CD14-positive monocyte (primary cell): ENCODE data around the gene SLC25A13. TPM values are rescaled to one million over a fixed set of nuclear protein-coding genes. Genes with fewer than 3 reads are reported as not detected.
A peak's percentile ranks its signal among the peaks of the same experiment; 100 is the strongest.

Experiments
- DNase-seq, 3 donors: peaks; one replicate each; pipeline ENCODE4 v3.0.0-alpha.2; 2011 to 2022
- H2AFZ ChIP-seq: 2 replicates; pipeline ENCODE4 v1.6.0; 2012; ENCODE audit warnings: mild to moderate bottlenecking, low read depth, low read length, inconsistent platforms; ENCODE audit not compliant: insufficient read depth, poor library complexity, severe bottlenecking
- H3K27ac ChIP-seq, 2 donors: 1 replicate in 1 of 2; 2 replicates in 1 of 2; pipeline ENCODE4 v1.5.1; 2012 to 2013; ENCODE audit warnings: low read length in 2 of 2, control low read depth in 1 of 2, inconsistent platforms in 1 of 2, low read depth in 1 of 2, mild to moderate bottlenecking in 1 of 2
- H3K27me3 ChIP-seq, 2 donors: one replicate each; pipeline versions ENCODE4 v1.6.0 to v1.6.1; 2011 to 2013; ENCODE audit warnings: low read length in 2 of 2; ENCODE audit not compliant: control insufficient read depth in 2 of 2, insufficient read depth in 2 of 2
- H3K36me3 ChIP-seq, 2 donors: replicated peaks in 1 of 2; 1 replicate in 1 of 2; 2 replicates in 1 of 2; pipeline versions ENCODE4 v1.5.1 to v1.6.1; 2012 to 2013; ENCODE audit warnings: low read length in 2 of 2, control low read depth in 1 of 2, inconsistent platforms in 1 of 2, mild to moderate bottlenecking in 1 of 2; ENCODE audit not compliant: insufficient read depth in 2 of 2, control insufficient read depth in 1 of 2
- H3K4me1 ChIP-seq, 2 donors: 1 replicate in 1 of 2; 2 replicates in 1 of 2; pipeline versions ENCODE4 v1.5.1 to v1.6.1; 2012 to 2013; ENCODE audit warnings: low read length in 2 of 2, control low read depth in 1 of 2, inconsistent platforms in 1 of 2, mild to moderate bottlenecking in 1 of 2, moderate library complexity in 1 of 2; ENCODE audit not compliant: insufficient read depth in 2 of 2, control insufficient read depth in 1 of 2
- H3K4me2 ChIP-seq: replicated peaks from 2 replicates; pipeline ENCODE3; 2012; ENCODE audit warnings: low read length, moderate library complexity, mild to moderate bottlenecking; ENCODE audit not compliant: poor library complexity, severe bottlenecking; ENCODE audit errors: extremely low read depth
- H3K4me3 ChIP-seq, 3 experiments: fragments of 200-600 bp in 1 of 3; sonication (generic) in 1 of 3; replicated peaks in 1 of 3; 1 replicate in 2 of 3; 2 replicates in 1 of 3; pipeline ENCODE4 v1.5.1; 2011 to 2013; ENCODE audit warnings: low read length in 3 of 3, mild to moderate bottlenecking in 3 of 3, control low read depth in 2 of 3, low read depth in 2 of 3, inconsistent platforms in 1 of 3, moderate library complexity in 1 of 3
- H3K79me2 ChIP-seq: 2 replicates; pipeline ENCODE4 v1.6.0; 2012; ENCODE audit warnings: mild to moderate bottlenecking, control low read depth, inconsistent platforms, low read length, moderate library complexity; ENCODE audit not compliant: insufficient read depth
- H3K9ac ChIP-seq: 2 replicates; pipeline ENCODE4 v1.6.0; 2017; ENCODE audit warnings: low read length, mild to moderate bottlenecking; ENCODE audit not compliant: insufficient read depth, poor library complexity, severe bottlenecking
- H3K9me3 ChIP-seq, 2 donors: replicated peaks in 1 of 2; 1 replicate in 1 of 2; 2 replicates in 1 of 2; pipeline versions ENCODE4 v1.5.1 to v1.6.1; 2012 to 2013; ENCODE audit warnings: low read length in 2 of 2, control low read depth in 1 of 2; ENCODE audit not compliant: control insufficient read depth in 1 of 2, insufficient read depth in 1 of 2
- H4K20me1 ChIP-seq: 2 replicates; pipeline ENCODE4 v1.6.0; 2012; ENCODE audit warnings: mild to moderate bottlenecking, low read length, control low read depth, moderate library complexity; ENCODE audit not compliant: insufficient read depth
- H3K27ac Mint-ChIP-seq, 7 donors: one replicate each; pipeline ENCODE4 v1.8.0; 2020; ENCODE audit warnings: mild to moderate bottlenecking in 7 of 7, mixed read lengths in 7 of 7, moderate library complexity in 6 of 7, inconsistent platforms in 2 of 7
- H3K27me3 Mint-ChIP-seq, 3 donors: one replicate each; pipeline ENCODE4 v1.8.0; 2021 to 2022; ENCODE audit warnings: low read depth in 3 of 3, mild to moderate bottlenecking in 3 of 3, mixed read lengths in 3 of 3, moderate library complexity in 3 of 3, inconsistent platforms in 1 of 3
- H3K36me3 Mint-ChIP-seq, 2 donors: one replicate each; pipeline ENCODE4 v1.8.0; 2020; ENCODE audit warnings: mixed read lengths in 2 of 2, inconsistent platforms in 1 of 2, mild to moderate bottlenecking in 1 of 2
- H3K4me1 Mint-ChIP-seq: one replicate; pipeline ENCODE4 v1.8.0; 2020; ENCODE audit warnings: mild to moderate bottlenecking, mixed read lengths
- H3K4me3 Mint-ChIP-seq, 2 donors: one replicate each; pipeline ENCODE4 v1.8.0; 2020; ENCODE audit warnings: mild to moderate bottlenecking in 2 of 2, mixed read lengths in 2 of 2, moderate library complexity in 1 of 2
- H3K9me3 Mint-ChIP-seq, 7 donors: one replicate each; pipeline ENCODE4 v1.8.0; 2020 to 2022; ENCODE audit warnings: mixed read lengths in 7 of 7, mild to moderate bottlenecking in 6 of 7, moderate library complexity in 6 of 7, inconsistent platforms in 2 of 7
- CTCF ChIP-seq: fragments of 200-600 bp; IDR thresholded peaks from one replicate; pipeline ENCODE4 v1.8.0; 2022; ENCODE audit warnings: antibody characterized with exemption, mild to moderate bottlenecking
- WGBS: methylation state at CpG from one replicate; pipeline ENCODE4 v1.1.5; 2013; ENCODE audit warnings: missing lambda C conversion rate; ENCODE audit not compliant: insufficient coverage; 5-methylcytosine and 5-hydroxymethylcytosine counted together
- intact Hi-C, 2 donors: fragments of 100-400 bp; cut with micrococcal nuclease; formaldehyde crosslinking; loops; one replicate each; pipeline versions ENCODE4 v1.15.0 to v1.15.1; 2023
- polyA plus RNA-seq, 3 donors: library from polyadenylated mRNA; depleted of rRNA in 1 of 3; unstranded in 2 of 3; stranded (reverse) in 1 of 3; fragments of 300-500 nt in 2 of 3; fragments of >200 nt in 1 of 3; fragmentation: Illumina TruSeq in 2 of 3; gene quantifications; 1 replicate in 2 of 3; 2 replicates in 1 of 3; pipeline ENCODE4 v1.2.3, GENCODE V29; 2012 to 2021

The SLC25A13 gene
- polyA plus RNA-seq, 3 donors, result 12.7 to 15.7 (median 14.4) TPM

GRCh38 chr7:96179341-96179740 is 142.6 kb downstream of the SLC25A13 start:
- Histone ChIP-seq H3K4me1 (no peaks in the 10 kb centered on the region), H3K4me3 (no peak overlapping the region), H3K4me2 (no peak overlapping the region), H4K20me1 (no peaks in the 10 kb centered on the region), H3K36me3 (peaks cover 50 to 84% of the 10 kb centered on the region in 2 donors), H3K9ac (no peak overlapping the region), H2AFZ (no peak overlapping the region), H3K27ac (no peak overlapping the region), H3K9me3 (no peaks in the 10 kb centered on the region), H3K27me3 (no peaks in the 10 kb centered on the region), H3K79me2 (no peaks in the 10 kb centered on the region)
- Mint-ChIP-seq H3K27me3 (no peaks in the 10 kb centered on the region), H3K4me1 (no peaks in the 10 kb centered on the region), H3K4me3 (no peak overlapping the region), H3K36me3 (peaks cover 60 to 66% of the 10 kb centered on the region in 2 donors), H3K9me3 (no peaks in the 10 kb centered on the region), H3K27ac (no peak overlapping the region)
- intact Hi-C loops, result no loop called here
- DNase-seq, result no peak
- no peak for TF ChIP-seq CTCF
- WGBS, result 100% methylated on average over 1 of the region's 3 CpGs

GRCh38 chr7:96178581-96178980 is 143.3 kb downstream of the SLC25A13 start:
- DNase-seq, result no peak
- no peaks in the 10 kb centered on the region for H3K4me1 ChIP-seq
- Mint-ChIP-seq H3K4me3 (no peak overlapping the region), H3K4me1 (no peaks in the 10 kb centered on the region), H3K27me3 (no peaks in the 10 kb centered on the region), H3K36me3 (peaks cover 54 to 62% of the 10 kb centered on the region in 2 donors), H3K9me3 (no peaks in the 10 kb centered on the region), H3K27ac (peak overlapping the region in 1 of 7 donors; percentile 0)
- TF ChIP-seq CTCF, result no peak
- intact Hi-C loops, result no loop called here
- H3K9ac ChIP-seq, result no peak overlapping the region
- WGBS, result 100% methylated on average over 1 of the region's 2 CpGs
- H3K79me2 ChIP-seq, result no peaks in the 10 kb centered on the region
- H4K20me1 ChIP-seq, result no peaks in the 10 kb centered on the region
- H3K36me3 ChIP-seq, result peaks cover 42 to 84% of the 10 kb centered on the region in 2 donors
- no peak overlapping the region for H3K27ac ChIP-seq
- no peaks in the 10 kb centered on the region for H3K9me3 ChIP-seq
- H2AFZ ChIP-seq, result no peak overlapping the region
- no peak overlapping the region for H3K4me2 ChIP-seq
- no peak overlapping the region for H3K4me3 ChIP-seq
- H3K27me3 ChIP-seq, result no peaks in the 10 kb centered on the region
